IgD-negative memory B cell (primary cell): ENCODE measurements around the gene CGNL1. TPM values are rescaled to one million over a fixed set of nuclear protein-coding genes. Genes with fewer than 3 reads are reported as not detected.

ENCODE experiments used
- H3K27ac Mint-ChIP-seq, 3 donors: one replicate each; pipeline ENCODE4 v1.8.0; 2020 to 2022; ENCODE audit warnings: mild to moderate bottlenecking in 3 of 3, mixed read lengths in 3 of 3, moderate library complexity in 1 of 3
- H3K27me3 Mint-ChIP-seq: one replicate; pipeline ENCODE4 v1.8.0; 2021; ENCODE audit warnings: mixed read lengths
- H3K36me3 Mint-ChIP-seq: one replicate; pipeline ENCODE4 v1.8.0; 2020; ENCODE audit warnings: mild to moderate bottlenecking, mixed read lengths
- H3K4me1 Mint-ChIP-seq, 3 donors: one replicate each; pipeline ENCODE4 v1.8.0; 2020 to 2022; ENCODE audit warnings: mixed read lengths in 3 of 3, mild to moderate bottlenecking in 1 of 3
- H3K4me3 Mint-ChIP-seq, 4 donors: one replicate each; pipeline ENCODE4 v1.8.0; 2020 to 2022; ENCODE audit warnings: mild to moderate bottlenecking in 4 of 4, mixed read lengths in 4 of 4, moderate library complexity in 3 of 4
- H3K9me3 Mint-ChIP-seq, 3 donors: one replicate each; pipeline ENCODE4 v1.8.0; 2020 to 2021; ENCODE audit warnings: mixed read lengths in 3 of 3, mild to moderate bottlenecking in 1 of 3
- polyA plus RNA-seq: library from polyadenylated mRNA; unstranded; fragments of 300-500 nt; fragmentation: Illumina TruSeq; gene quantifications from one replicate; pipeline ENCODE4 v1.2.3, GENCODE V29; 2021

CGNL1 gene
- polyA plus RNA-seq, 1 donor from 2014 or later = 0.16 TPM

DNA sequence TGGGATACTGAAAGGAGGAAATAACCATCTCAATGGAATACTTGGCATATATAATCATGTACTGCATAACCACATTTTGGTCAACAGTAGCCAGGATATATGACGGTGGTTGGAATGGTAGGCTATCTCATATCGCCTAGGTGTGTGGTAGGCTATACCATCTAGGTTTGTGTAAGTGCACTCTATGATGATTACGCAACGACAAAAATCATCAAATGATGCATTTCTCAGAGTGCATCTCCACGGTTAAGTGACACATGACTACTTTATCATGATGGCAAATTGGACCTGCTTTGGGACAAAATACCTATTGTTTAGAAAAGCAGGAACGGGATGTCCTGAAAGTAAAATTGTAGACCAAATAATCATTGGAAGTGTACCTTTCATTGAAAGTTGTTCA is 218.2 kb downstream of the CGNL1 start:
- Mint-ChIP-seq H3K4me3 (no peak overlapping the region), H3K36me3 (peaks cover 3% of the 10 kb centered on the region), H3K4me1 (peaks cover 0 to 6% (median 6%) of the 10 kb centered on the region in 3 donors), H3K27me3 (peaks cover 3% of the 10 kb centered on the region), H3K27ac (no peak overlapping the region), H3K9me3 (peaks cover 0 to 1% (median 0%) of the 10 kb centered on the region in 3 donors)

DNA sequence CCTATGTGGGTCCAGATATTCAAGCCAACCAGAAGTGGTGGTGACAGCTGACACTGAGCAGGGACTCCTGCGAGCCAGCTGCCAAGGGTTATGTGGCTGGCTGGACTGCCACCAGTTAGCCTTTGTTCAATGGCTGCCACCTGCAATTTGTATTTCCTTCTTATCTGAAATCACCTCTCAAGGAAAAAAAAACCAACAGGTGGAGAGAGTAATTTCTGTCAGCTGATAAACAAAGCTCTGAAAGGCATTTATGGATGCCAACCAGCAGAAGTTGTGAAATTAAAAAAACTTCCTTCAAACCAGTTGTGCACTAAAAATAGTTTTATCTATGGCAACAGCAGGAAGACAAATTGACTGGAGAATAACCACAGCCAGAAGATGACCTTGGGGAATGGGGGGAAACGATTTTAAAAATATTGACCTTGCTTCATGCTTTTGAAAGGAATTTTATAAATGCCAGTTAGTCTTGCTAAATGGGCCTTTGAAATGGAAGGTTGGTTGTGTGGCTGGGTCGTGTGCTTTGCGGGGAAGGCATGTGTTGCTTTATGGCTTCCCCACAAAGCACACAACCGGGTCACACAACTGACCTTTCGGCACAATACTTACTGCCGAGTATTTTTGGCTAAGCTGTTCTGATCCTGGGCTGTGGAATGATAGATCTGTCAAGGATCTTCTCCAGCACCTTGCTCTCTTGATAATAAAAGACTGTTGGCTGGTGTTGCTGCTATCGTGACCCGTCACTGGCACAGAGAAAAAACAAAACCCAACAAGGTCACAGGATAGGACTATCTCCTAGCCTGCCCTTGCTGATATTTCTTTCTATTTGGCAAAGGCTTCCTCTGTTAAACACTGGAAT is 218.9 kb downstream of the CGNL1 start:
- no peak overlapping the region for H3K4me3 Mint-ChIP-seq
- H3K27me3 Mint-ChIP-seq = peaks cover 3% of the 10 kb centered on the region
- no peak overlapping the region for H3K27ac Mint-ChIP-seq
- no peaks in the 10 kb centered on the region for H3K36me3 Mint-ChIP-seq
- H3K4me1 Mint-ChIP-seq = peaks cover 0 to 6% (median 0%) of the 10 kb centered on the region in 3 donors
- peaks cover 0 to 1% (median 0%) of the 10 kb centered on the region in 3 donors for H3K9me3 Mint-ChIP-seq

GRCh38 chr15:57596301-57596855 is 220.1 kb downstream of the CGNL1 start:
- peaks cover 0 to 1% (median 0%) of the 10 kb centered on the region in 3 donors for H3K9me3 Mint-ChIP-seq
- H3K27ac Mint-ChIP-seq = no peak overlapping the region
- H3K4me3 Mint-ChIP-seq = no peak overlapping the region
- peaks cover 0 to 2% (median 0%) of the 10 kb centered on the region in 3 donors for H3K4me1 Mint-ChIP-seq
- peaks cover 3% of the 10 kb centered on the region for H3K27me3 Mint-ChIP-seq
- no peaks in the 10 kb centered on the region for H3K36me3 Mint-ChIP-seq

DNA sequence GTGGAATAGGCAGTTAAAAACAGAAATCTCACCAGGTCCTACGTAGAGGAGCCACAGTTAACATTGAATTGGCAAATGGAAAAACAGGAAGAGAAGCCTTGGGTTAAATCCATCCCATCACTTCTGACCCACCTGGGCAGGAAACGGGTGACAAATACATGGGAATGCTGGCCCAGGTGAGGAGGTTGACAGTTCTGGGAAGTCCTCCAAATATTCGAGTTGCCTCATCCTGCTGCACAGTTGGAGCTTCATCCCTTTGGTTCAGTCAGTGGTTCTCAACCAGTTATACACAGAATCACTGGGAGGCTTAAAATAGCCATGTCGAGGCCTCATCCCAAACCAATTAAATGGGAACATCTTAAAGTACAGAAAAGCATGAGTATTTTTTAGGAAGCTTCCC is 220.7 kb downstream of the CGNL1 start:
- Mint-ChIP-seq H3K36me3 (no peaks in the 10 kb centered on the region), H3K9me3 (peaks cover 0 to 1% (median 0%) of the 10 kb centered on the region in 3 donors), H3K27ac (no peak overlapping the region), H3K4me1 (peaks cover 0 to 2% (median 0%) of the 10 kb centered on the region in 3 donors), H3K4me3 (no peak overlapping the region), H3K27me3 (peaks cover 3% of the 10 kb centered on the region)

- peaks cover 0 to 2% (median 0%) of the 10 kb centered on the region in 3 donors for H3K4me1 Mint-ChIP-seq
- H3K36me3 Mint-ChIP-seq = no peaks in the 10 kb centered on the region
- H3K27ac Mint-ChIP-seq = no peak overlapping the region
- peaks cover 0 to 1% (median 0%) of the 10 kb centered on the region in 3 donors for H3K9me3 Mint-ChIP-seq
- no peak overlapping the region for H3K4me3 Mint-ChIP-seq
- H3K27me3 Mint-ChIP-seq = peaks cover 3% of the 10 kb centered on the region
These were observed 221.1 kb downstream of the CGNL1 start for GRCh38 chr15:57597431-57597830.

DNA sequence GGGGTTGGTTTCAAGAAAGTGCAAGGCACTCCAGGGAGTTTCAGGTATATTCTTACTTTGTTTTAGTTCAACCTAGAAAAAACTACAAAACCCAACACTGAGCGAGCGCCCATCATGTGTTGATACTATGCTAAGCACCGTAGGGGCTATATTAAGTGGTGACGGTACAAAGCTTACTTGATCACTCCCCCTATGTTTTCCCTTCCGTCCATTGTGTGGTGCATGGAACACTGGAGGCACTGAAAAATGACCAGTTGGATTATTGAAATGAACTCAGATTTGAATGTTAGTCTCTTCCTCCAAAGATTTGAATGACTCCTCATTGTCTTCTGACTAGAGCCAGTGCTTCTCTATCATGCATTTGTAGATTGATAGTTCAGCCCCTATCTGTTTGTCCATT is 222.0 kb downstream of the CGNL1 start:
- Mint-ChIP-seq H3K4me1 (no peaks in the 10 kb centered on the region), H3K27me3 (no peaks in the 10 kb centered on the region), H3K9me3 (peaks cover 0 to 1% (median 0%) of the 10 kb centered on the region in 3 donors), H3K4me3 (no peak overlapping the region), H3K27ac (no peak overlapping the region), H3K36me3 (no peaks in the 10 kb centered on the region)

GRCh38 chr15:57599296-57599810 is 223.0 kb downstream of the CGNL1 start:
- H3K27me3 Mint-ChIP-seq = no peaks in the 10 kb centered on the region
- no peak overlapping the region for H3K27ac Mint-ChIP-seq
- no peaks in the 10 kb centered on the region for H3K36me3 Mint-ChIP-seq
- H3K9me3 Mint-ChIP-seq = peaks cover 0 to under 1% (median 0%) of the 10 kb centered on the region in 3 donors
- no peak overlapping the region for H3K4me3 Mint-ChIP-seq
- H3K4me1 Mint-ChIP-seq = no peaks in the 10 kb centered on the region

GRCh38 chr15:57600197-57600596 is 223.9 kb downstream of the CGNL1 start:
- H3K27me3 Mint-ChIP-seq = no peaks in the 10 kb centered on the region
- no peaks in the 10 kb centered on the region for H3K36me3 Mint-ChIP-seq
- no peaks in the 10 kb centered on the region for H3K9me3 Mint-ChIP-seq
- no peak overlapping the region for H3K4me3 Mint-ChIP-seq
- H3K4me1 Mint-ChIP-seq = peaks cover 0 to 1% (median 0%) of the 10 kb centered on the region in 3 donors
- H3K27ac Mint-ChIP-seq = no peak overlapping the region

Other genes starting within 250 kb of the CGNL1 start
- 1.8 TPM for gene MYZAP, start 215.4 kb downstream of the CGNL1 start, polyA plus RNA-seq